H1 (cell line): ENCODE data around the gene TYRO3.

Source experiments
- EZH2 ChIP-seq: fragments of 200-600 bp; sonication (generic); IDR thresholded peaks from 2 replicates; pipeline ENCODE4 v1.7.1; 2012; ENCODE audit warnings: low read depth, mild to moderate bottlenecking, moderate library complexity, low read length, inconsistent platforms; ENCODE audit not compliant: severe bottlenecking
- JUND ChIP-seq: IDR thresholded peaks from 2 replicates; pipeline ENCODE4 v1.6.1; 2011; ENCODE audit warnings: mild to moderate bottlenecking, improper control_type of control experiment, low read length
- NANOG ChIP-seq: IDR thresholded peaks from 2 replicates; pipeline ENCODE4 v1.6.1; 2011; ENCODE audit warnings: low read length, low read depth, mild to moderate bottlenecking, inconsistent platforms; ENCODE audit not compliant: insufficient read depth, poor library complexity, severe bottlenecking
- POLR2A ChIP-seq, 2 experiments: IDR thresholded peaks; 1 replicate in 1 of 2; 2 replicates in 1 of 2; pipeline ENCODE4 v1.6.1; 2011; ENCODE audit warnings: low read depth in 2 of 2, low read length in 2 of 2, mild to moderate bottlenecking in 2 of 2; ENCODE audit errors: control extremely low read depth in 1 of 2
- POLR2AphosphoS5 ChIP-seq: IDR thresholded peaks from 2 replicates; pipeline ENCODE4 v1.6.1; 2011; ENCODE audit warnings: low read depth, low read length
- TF ChIP-seq, protein P1 (sequence below), 3 experiments: IDR thresholded peaks; 1 replicate in 2 of 3; 2 replicates in 1 of 3; pipeline versions ENCODE4 v1.5.1 to v1.6.1; 2011; ENCODE audit warnings: low read length in 3 of 3, mild to moderate bottlenecking in 3 of 3, inconsistent platforms in 2 of 3, low read depth in 1 of 3, moderate library complexity in 1 of 3; ENCODE audit not compliant: insufficient read depth in 1 of 3; ENCODE audit errors: control extremely low read depth in 1 of 3

DNA sequence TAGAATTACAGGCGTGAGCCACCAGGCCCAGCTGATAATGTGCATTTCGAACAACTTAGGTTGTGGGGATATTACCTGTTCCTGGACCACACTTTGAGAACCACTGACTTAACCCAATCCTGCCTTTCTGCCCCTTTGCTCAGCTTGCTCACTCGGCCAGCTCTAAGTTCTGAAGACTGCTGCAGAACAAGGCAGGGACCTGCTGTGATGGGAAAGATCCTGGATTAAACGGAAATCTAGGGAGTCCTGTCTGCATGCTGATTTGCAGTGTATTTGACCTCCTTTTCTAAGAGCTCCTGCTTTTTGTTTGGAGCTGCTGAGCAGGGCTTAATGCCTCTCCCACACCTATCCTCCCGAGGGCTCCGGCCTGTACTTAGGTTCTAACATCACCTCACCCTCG, 48.3 kb upstream of the TYRO3 start:
- TF ChIP-seq, protein P1, sequence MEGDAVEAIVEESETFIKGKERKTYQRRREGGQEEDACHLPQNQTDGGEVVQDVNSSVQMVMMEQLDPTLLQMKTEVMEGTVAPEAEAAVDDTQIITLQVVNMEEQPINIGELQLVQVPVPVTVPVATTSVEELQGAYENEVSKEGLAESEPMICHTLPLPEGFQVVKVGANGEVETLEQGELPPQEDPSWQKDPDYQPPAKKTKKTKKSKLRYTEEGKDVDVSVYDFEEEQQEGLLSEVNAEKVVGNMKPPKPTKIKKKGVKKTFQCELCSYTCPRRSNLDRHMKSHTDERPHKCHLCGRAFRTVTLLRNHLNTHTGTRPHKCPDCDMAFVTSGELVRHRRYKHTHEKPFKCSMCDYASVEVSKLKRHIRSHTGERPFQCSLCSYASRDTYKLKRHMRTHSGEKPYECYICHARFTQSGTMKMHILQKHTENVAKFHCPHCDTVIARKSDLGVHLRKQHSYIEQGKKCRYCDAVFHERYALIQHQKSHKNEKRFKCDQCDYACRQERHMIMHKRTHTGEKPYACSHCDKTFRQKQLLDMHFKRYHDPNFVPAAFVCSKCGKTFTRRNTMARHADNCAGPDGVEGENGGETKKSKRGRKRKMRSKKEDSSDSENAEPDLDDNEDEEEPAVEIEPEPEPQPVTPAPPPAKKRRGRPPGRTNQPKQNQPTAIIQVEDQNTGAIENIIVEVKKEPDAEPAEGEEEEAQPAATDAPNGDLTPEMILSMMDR (IDR thresholded peaks at IDR 0.05; ENCODE audit: control extremely low read depth in 1 of 3, insufficient read depth in 1 of 3, low read depth in 1 of 3, low read length in 3 of 3) = no peak
- TF ChIP-seq POLR2A (IDR thresholded peaks at IDR 0.05; ENCODE audit: control extremely low read depth in 1 of 2, low read depth in 2 of 2, low read length in 2 of 2) = no peak
- TF ChIP-seq POLR2AphosphoS5 = no peak
- no peak for TF ChIP-seq EZH2
- no peak for TF ChIP-seq JUND
- no peak for TF ChIP-seq NANOG
